Lung (tissue), 12 donors: ENCODE measurements around the gene FARP1. TPM values are rescaled to one million over a fixed set of nuclear protein-coding genes. Genes with fewer than 3 reads are reported as not detected.
A peak's percentile ranks its signal among the peaks of the same experiment; 100 is the strongest.

ENCODE experiments used
- ATAC-seq: fragments of 200-7000 bp; cut with Tn5 transposase; one replicate; pipeline ENCODE4 v1.9.1; 2020; ENCODE audit warnings: moderate number of reproducible peaks; ENCODE audit not compliant: insufficient read depth, low FRiP score
- DNase-seq, 3 donors: peaks; one replicate each; pipeline ENCODE4 v3.0.0-alpha.2; 2013 to 2017
- H3K27ac ChIP-seq, 2 donors: one replicate each; pipeline ENCODE4 v1.5.1; 2013; ENCODE audit warnings: mild to moderate bottlenecking in 2 of 2, moderate library complexity in 2 of 2, control low read depth in 1 of 2, inconsistent platforms in 1 of 2, low read depth in 1 of 2, low read length in 1 of 2
- H3K27me3 ChIP-seq, 3 donors: one replicate each; pipeline ENCODE4 v1.5.1; 2013; ENCODE audit warnings: low read length in 2 of 3; ENCODE audit not compliant: control insufficient read depth in 3 of 3, insufficient read depth in 3 of 3
- H3K36me3 ChIP-seq, 4 donors: one replicate each; pipeline ENCODE4 v1.5.1; 2013; ENCODE audit warnings: low read length in 4 of 4, mild to moderate bottlenecking in 1 of 4, moderate library complexity in 1 of 4; ENCODE audit not compliant: control insufficient read depth in 4 of 4, insufficient read depth in 4 of 4
- H3K4me1 ChIP-seq, 5 donors: one replicate each; pipeline ENCODE4 v1.5.1; 2013; ENCODE audit warnings: low read length in 5 of 5, mild to moderate bottlenecking in 2 of 5, moderate library complexity in 1 of 5; ENCODE audit not compliant: control insufficient read depth in 5 of 5, insufficient read depth in 5 of 5
- H3K4me3 ChIP-seq: one replicate; pipeline ENCODE4 v1.5.1; 2013; ENCODE audit warnings: mild to moderate bottlenecking, control low read depth, moderate library complexity
- H3K9ac ChIP-seq, 2 donors: one replicate each; pipeline ENCODE4 v1.5.1; 2013; ENCODE audit warnings: low read length in 2 of 2, control low read depth in 1 of 2; ENCODE audit not compliant: insufficient read depth in 1 of 2
- H3K9me3 ChIP-seq, 4 donors: one replicate each; pipeline ENCODE4 v1.5.1; 2013; ENCODE audit warnings: low read length in 3 of 4, mild to moderate bottlenecking in 1 of 4, moderate library complexity in 1 of 4; ENCODE audit not compliant: control insufficient read depth in 4 of 4, insufficient read depth in 3 of 4
- CTCF ChIP-seq: IDR thresholded peaks from 2 replicates; pipeline ENCODE4 v1.5.1; 2012; ENCODE audit warnings: mild to moderate bottlenecking; ENCODE audit errors: control extremely low read depth, extremely low read depth
- WGBS, 2 donors: extraction: QIAGEN DNeasy Blood & Tissue Kit; methylation state at CpG; one replicate each; pipeline ENCODE4 v1.1.7; 2013; 5-methylcytosine and 5-hydroxymethylcytosine counted together
- polyA plus RNA-seq, 2 donors: library from polyadenylated mRNA; stranded (reverse); fragments of 200-250 nt; gene quantifications; one replicate each; pipeline ENCODE4 v1.2.1, GENCODE V29; 2013
- total RNA-seq, 2 donors: library from RNA; depleted of rRNA in 1 of 2; stranded (reverse); fragments of >200 nt in 1 of 2; gene quantifications; one replicate each; pipeline ENCODE4 v1.2.1, GENCODE V29; 2014 to 2021
- donor health status: control.
- donor health status: control.
- donor health status: Bipolar disorder and iron deficiency.
- donor health status: healthy.
- donor health status: DM: yes; HTN: yes; CAD: no.

Gene FARP1
- total and polyA plus RNA-seq, 4 donors: 20.8 to 102 (median 54.4) TPM

GRCh38 chr13:98158172-98158899, 15.4 kb downstream of the FARP1 start:
- Histone ChIP-seq H3K36me3 (peaks cover 0 to 6% (median 2%) of the 10 kb centered on the region in 4 donors), H3K9ac (no peak overlapping the region), H3K4me1 (peaks cover 0 to 11% (median 4%) of the 10 kb centered on the region in 5 donors), H3K4me3 (no peak overlapping the region), H3K9me3 (peaks cover 0 to 2% (median 0%) of the 10 kb centered on the region in 4 donors), H3K27ac (no peak overlapping the region), H3K27me3 (no peaks in the 10 kb centered on the region)
- 87 to 92% methylated on average over 5 of the region's 5 CpGs for WGBS, 2 donors
- peak in 2 of 3 donors; percentile 74 for DNase-seq
- ATAC-seq: no peak
- TF ChIP-seq CTCF: no peak

GRCh38 chr13:98162935-98163334, 20.0 kb downstream of the FARP1 start:
- Histone ChIP-seq H3K9ac (no peak overlapping the region), H3K4me3 (no peak overlapping the region), H3K36me3 (peaks cover 0 to 8% (median 3%) of the 10 kb centered on the region in 4 donors), H3K9me3 (no peaks in the 10 kb centered on the region), H3K27me3 (no peaks in the 10 kb centered on the region), H3K27ac (no peak overlapping the region), H3K4me1 (peaks cover 0 to 8% (median 4%) of the 10 kb centered on the region in 5 donors)
- DNase-seq: no peak
- WGBS, 2 donors: 94 to 97% methylated on average over 5 of the region's 5 CpGs
- TF ChIP-seq CTCF: no peak
- ATAC-seq: no peak

DNA sequence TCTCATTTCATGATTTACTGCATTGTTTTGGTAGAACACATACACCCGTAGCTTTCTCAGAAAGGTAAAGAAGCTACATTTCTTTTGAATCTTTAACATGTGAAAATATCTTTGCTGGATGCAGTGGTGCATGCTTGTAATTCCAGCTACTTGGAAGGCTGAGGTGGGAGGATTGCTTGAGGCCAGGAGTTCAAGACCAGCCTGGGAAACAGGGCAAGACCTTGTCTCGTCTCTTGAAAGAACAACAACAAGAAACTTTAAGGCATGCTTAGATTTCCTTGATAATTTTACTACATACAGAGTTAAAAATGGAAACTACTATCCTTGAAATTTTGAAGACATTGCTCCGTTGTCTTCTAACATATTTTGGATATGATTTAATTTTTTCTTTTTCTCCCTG, 26.4 kb downstream of the FARP1 start:
- no peak for TF ChIP-seq CTCF
- H3K36me3 ChIP-seq: peaks cover 0 to 4% (median under 1%) of the 10 kb centered on the region in 4 donors
- H3K4me1 ChIP-seq: peaks cover 8 to 33% (median 22%) of the 10 kb centered on the region in 5 donors
- no peaks in the 10 kb centered on the region for H3K27me3 ChIP-seq
- ATAC-seq (no peak), DNase-seq (no peak)
- no peak overlapping the region for H3K9ac ChIP-seq
- no peak overlapping the region for H3K4me3 ChIP-seq
- 85 to 87% methylated on average over 3 of the region's 3 CpGs for WGBS, 2 donors
- no peaks in the 10 kb centered on the region for H3K9me3 ChIP-seq
- H3K27ac ChIP-seq: no peak overlapping the region
